ENCODE results near the gene PTK7.

PTK7 gene

GRCh38 chr6:43075670-43076463 lies at the start of gene PTK7:
Gene PTK7, plus strand, starts transcription at chr6:43076314. Its CDS starts 175 bp downstream, at chr6:43076489.
- peaks cover 19% of the 10 kb centered on the region for H3K4me1 ChIP-seq (ENCODE audit: control insufficient read depth, insufficient read depth, low read length)
- H3K4me3 ChIP-seq (ENCODE audit: low read depth, low read length), result peak within 1 kb of the TSS; percentile 76
- H3K9ac ChIP-seq (ENCODE audit: low read depth, low read length), result peak within 1 kb of the TSS; percentile 71
- H3K27me3 ChIP-seq (ENCODE audit: control insufficient read depth, insufficient read depth, low read length), result no peaks in the 10 kb centered on the region
- no peaks in the 10 kb centered on the region for H3K9me3 ChIP-seq (ENCODE audit: control insufficient read depth, insufficient read depth, low read length)
- H3K36me3 ChIP-seq (ENCODE audit: control insufficient read depth, insufficient read depth, low read length), result peaks cover 8% of the 10 kb centered on the region

DNA sequence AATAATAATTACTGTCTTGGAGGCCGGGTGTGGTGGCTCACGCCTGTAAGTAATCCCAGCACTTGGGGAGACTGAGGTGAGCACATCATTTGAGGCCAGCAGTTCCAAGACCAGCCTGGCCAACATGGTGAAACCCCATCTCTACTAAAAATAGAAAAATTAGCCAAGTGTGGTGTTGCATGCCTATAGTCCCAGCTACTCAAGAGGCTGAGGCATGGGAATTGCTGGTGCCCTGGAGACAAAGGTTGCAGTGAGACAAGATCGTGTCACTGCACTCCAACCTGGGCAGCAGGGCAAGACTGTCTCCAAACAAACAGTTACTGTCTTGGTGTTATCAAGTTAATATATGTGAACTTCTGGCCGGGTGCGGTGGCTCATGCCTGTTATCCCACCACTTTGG lies 49.7 kb upstream of the PTK7 start:
- H3K9ac ChIP-seq (ENCODE audit: low read depth, low read length), result no peak overlapping the region
- H3K27me3 ChIP-seq (ENCODE audit: control insufficient read depth, insufficient read depth, low read length), result no peaks in the 10 kb centered on the region
- no peaks in the 10 kb centered on the region for H3K4me1 ChIP-seq (ENCODE audit: control insufficient read depth, insufficient read depth, low read length)
- no peaks in the 10 kb centered on the region for H3K9me3 ChIP-seq (ENCODE audit: control insufficient read depth, insufficient read depth, low read length)
- H3K36me3 ChIP-seq (ENCODE audit: control insufficient read depth, insufficient read depth, low read length), result peaks cover 49% of the 10 kb centered on the region
- H3K4me3 ChIP-seq (ENCODE audit: low read depth, low read length), result no peak overlapping the region

- Histone ChIP-seq H3K36me3 (ENCODE audit: control insufficient read depth, insufficient read depth, low read length) (peaks cover 48% of the 10 kb centered on the region), H3K9me3 (ENCODE audit: control insufficient read depth, insufficient read depth, low read length) (no peaks in the 10 kb centered on the region), H3K4me1 (ENCODE audit: control insufficient read depth, insufficient read depth, low read length) (no peaks in the 10 kb centered on the region), H3K4me3 (ENCODE audit: low read depth, low read length) (no peak overlapping the region), H3K27me3 (ENCODE audit: control insufficient read depth, insufficient read depth, low read length) (no peaks in the 10 kb centered on the region), H3K9ac (ENCODE audit: low read depth, low read length) (no peak overlapping the region)
These were observed 47.0 kb upstream of the PTK7 start for GRCh38 chr6:43029120-43029519.

- Histone ChIP-seq H3K36me3 (ENCODE audit: control insufficient read depth, insufficient read depth, low read length) (peaks cover 30% of the 10 kb centered on the region), H3K4me3 (ENCODE audit: low read depth, low read length) (no peak overlapping the region), H3K9me3 (ENCODE audit: control insufficient read depth, insufficient read depth, low read length) (no peaks in the 10 kb centered on the region), H3K4me1 (ENCODE audit: control insufficient read depth, insufficient read depth, low read length) (no peaks in the 10 kb centered on the region), H3K27me3 (ENCODE audit: control insufficient read depth, insufficient read depth, low read length) (no peaks in the 10 kb centered on the region), H3K9ac (ENCODE audit: low read depth, low read length) (no peak overlapping the region)
These were observed 43.8 kb upstream of the PTK7 start for GRCh38 chr6:43032326-43032725.

- Histone ChIP-seq H3K9me3 (ENCODE audit: control insufficient read depth, insufficient read depth, low read length) (no peaks in the 10 kb centered on the region), H3K27me3 (ENCODE audit: control insufficient read depth, insufficient read depth, low read length) (no peaks in the 10 kb centered on the region), H3K4me1 (ENCODE audit: control insufficient read depth, insufficient read depth, low read length) (no peaks in the 10 kb centered on the region), H3K36me3 (ENCODE audit: control insufficient read depth, insufficient read depth, low read length) (peaks cover 31% of the 10 kb centered on the region), H3K4me3 (ENCODE audit: low read depth, low read length) (no peak overlapping the region), H3K9ac (ENCODE audit: low read depth, low read length) (no peak overlapping the region)
These were observed 42.5 kb upstream of the PTK7 start for GRCh38 chr6:43033496-43034189.

GRCh38 chr6:43034190-43034525 lies 42.0 kb upstream of the PTK7 start:
- H3K9ac ChIP-seq (ENCODE audit: low read depth, low read length), result no peak overlapping the region
- H3K27me3 ChIP-seq (ENCODE audit: control insufficient read depth, insufficient read depth, low read length), result no peaks in the 10 kb centered on the region
- H3K36me3 ChIP-seq (ENCODE audit: control insufficient read depth, insufficient read depth, low read length), result peaks cover 29% of the 10 kb centered on the region
- H3K9me3 ChIP-seq (ENCODE audit: control insufficient read depth, insufficient read depth, low read length), result no peaks in the 10 kb centered on the region
- H3K4me1 ChIP-seq (ENCODE audit: control insufficient read depth, insufficient read depth, low read length), result no peaks in the 10 kb centered on the region
- H3K4me3 ChIP-seq (ENCODE audit: low read depth, low read length), result no peak overlapping the region

GRCh38 chr6:43035495-43036194 lies 40.5 kb upstream of the PTK7 start:
- H3K4me3 ChIP-seq (ENCODE audit: low read depth, low read length), result no peak overlapping the region
- H3K9ac ChIP-seq (ENCODE audit: low read depth, low read length), result no peak overlapping the region
- H3K9me3 ChIP-seq (ENCODE audit: control insufficient read depth, insufficient read depth, low read length), result no peaks in the 10 kb centered on the region
- no peaks in the 10 kb centered on the region for H3K27me3 ChIP-seq (ENCODE audit: control insufficient read depth, insufficient read depth, low read length)
- peaks cover 26% of the 10 kb centered on the region for H3K36me3 ChIP-seq (ENCODE audit: control insufficient read depth, insufficient read depth, low read length)
- H3K4me1 ChIP-seq (ENCODE audit: control insufficient read depth, insufficient read depth, low read length), result no peaks in the 10 kb centered on the region

GRCh38 chr6:43036712-43037111 lies 39.4 kb upstream of the PTK7 start:
- peaks cover 30% of the 10 kb centered on the region for H3K36me3 ChIP-seq (ENCODE audit: control insufficient read depth, insufficient read depth, low read length)
- no peak overlapping the region for H3K9ac ChIP-seq (ENCODE audit: low read depth, low read length)

DNA sequence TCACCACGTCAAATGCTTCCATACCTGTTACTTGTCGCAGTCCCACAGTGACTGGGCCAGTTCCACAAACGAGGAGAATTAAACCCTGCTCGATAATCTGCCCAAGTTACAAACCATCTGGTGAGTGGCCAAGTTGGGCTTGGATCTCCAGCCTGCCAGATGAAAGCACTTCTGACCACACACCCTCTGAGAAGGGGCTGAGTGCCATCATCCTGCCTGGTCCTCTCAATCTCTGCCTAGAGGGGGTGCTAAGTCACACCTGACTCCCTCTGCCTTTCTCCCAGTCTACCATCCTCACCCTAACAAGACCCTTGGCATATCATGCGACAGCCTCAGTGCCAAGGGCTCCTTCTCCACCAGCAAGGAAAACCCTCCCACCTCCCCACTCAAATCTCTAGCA lies 38.9 kb upstream of the PTK7 start:
- no peaks in the 10 kb centered on the region for H3K27me3 ChIP-seq (ENCODE audit: control insufficient read depth, insufficient read depth, low read length)
- H3K9me3 ChIP-seq (ENCODE audit: control insufficient read depth, insufficient read depth, low read length), result no peaks in the 10 kb centered on the region
- H3K9ac ChIP-seq (ENCODE audit: low read depth, low read length), result no peak overlapping the region
- peaks cover 30% of the 10 kb centered on the region for H3K36me3 ChIP-seq (ENCODE audit: control insufficient read depth, insufficient read depth, low read length)
- H3K4me3 ChIP-seq (ENCODE audit: low read depth, low read length), result no peak overlapping the region
- no peaks in the 10 kb centered on the region for H3K4me1 ChIP-seq (ENCODE audit: control insufficient read depth, insufficient read depth, low read length)

More at GRCh38 chr6:43036712-43037111, 39.4 kb upstream of the PTK7 start:
- H3K4me1 ChIP-seq (ENCODE audit: control insufficient read depth, insufficient read depth, low read length), result no peaks in the 10 kb centered on the region
- H3K4me3 ChIP-seq (ENCODE audit: low read depth, low read length), result no peak overlapping the region
- H3K27me3 ChIP-seq (ENCODE audit: control insufficient read depth, insufficient read depth, low read length), result no peaks in the 10 kb centered on the region
- no peaks in the 10 kb centered on the region for H3K9me3 ChIP-seq (ENCODE audit: control insufficient read depth, insufficient read depth, low read length)

DNA sequence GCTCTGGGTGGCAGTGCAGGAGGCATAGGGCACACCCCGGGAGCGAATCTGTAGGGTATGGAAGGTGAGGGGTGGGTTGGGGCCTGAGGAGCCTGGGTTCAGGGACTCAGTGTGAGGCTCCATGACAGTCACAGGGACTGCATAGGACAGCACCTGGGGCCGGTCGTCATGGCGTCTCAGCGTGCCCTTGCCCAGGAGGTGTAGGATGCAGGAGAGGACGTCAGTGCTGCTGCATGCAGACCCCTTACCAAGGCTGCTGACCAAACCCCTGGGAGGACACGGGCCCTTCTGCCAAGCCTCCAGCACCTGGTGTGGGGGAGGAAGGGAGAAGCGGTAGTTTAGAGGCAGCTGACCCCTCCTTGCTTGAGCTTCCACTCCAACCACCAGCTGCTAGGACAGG lies 38.4 kb upstream of the PTK7 start:
- no peaks in the 10 kb centered on the region for H3K27me3 ChIP-seq (ENCODE audit: control insufficient read depth, insufficient read depth, low read length)
- H3K4me3 ChIP-seq (ENCODE audit: low read depth, low read length), result no peak overlapping the region
- no peak overlapping the region for H3K9ac ChIP-seq (ENCODE audit: low read depth, low read length)
- no peaks in the 10 kb centered on the region for H3K4me1 ChIP-seq (ENCODE audit: control insufficient read depth, insufficient read depth, low read length)
- no peaks in the 10 kb centered on the region for H3K9me3 ChIP-seq (ENCODE audit: control insufficient read depth, insufficient read depth, low read length)
- peaks cover 33% of the 10 kb centered on the region for H3K36me3 ChIP-seq (ENCODE audit: control insufficient read depth, insufficient read depth, low read length)

GRCh38 chr6:43038727-43039126 lies 37.4 kb upstream of the PTK7 start:
- no peaks in the 10 kb centered on the region for H3K4me1 ChIP-seq (ENCODE audit: control insufficient read depth, insufficient read depth, low read length)
- H3K9ac ChIP-seq (ENCODE audit: low read depth, low read length), result no peak overlapping the region
- H3K9me3 ChIP-seq (ENCODE audit: control insufficient read depth, insufficient read depth, low read length), result no peaks in the 10 kb centered on the region
- H3K4me3 ChIP-seq (ENCODE audit: low read depth, low read length), result no peak overlapping the region
- H3K36me3 ChIP-seq (ENCODE audit: control insufficient read depth, insufficient read depth, low read length), result peaks cover 41% of the 10 kb centered on the region
- H3K27me3 ChIP-seq (ENCODE audit: control insufficient read depth, insufficient read depth, low read length), result no peaks in the 10 kb centered on the region
